Measurements from ENCODE around the gene KCTD2.

GRCh38 chr17:75084039-75084660 is 37.1 kb downstream of the KCTD2 start:
- TF ChIP-seq CTCF (IDR thresholded peaks at IDR 0.05) (no peak), POLR2AphosphoS5 (IDR thresholded peaks at IDR 0.05; ENCODE audit: low read depth, low read length) (no peak)

Measured in Panc1 (cell line).